GM18508 (cell line): ENCODE data around the gene CACNA1G.

Experiments
- ATAC-seq: cut with Tn5 transposase; IDR thresholded peaks from one replicate; pipeline ENCODE4 v1.9.1; 2021; ENCODE audit warnings: moderate number of reproducible peaks; ENCODE audit not compliant: insufficient read depth, unreplicated experiment

The CACNA1G gene

DNA sequence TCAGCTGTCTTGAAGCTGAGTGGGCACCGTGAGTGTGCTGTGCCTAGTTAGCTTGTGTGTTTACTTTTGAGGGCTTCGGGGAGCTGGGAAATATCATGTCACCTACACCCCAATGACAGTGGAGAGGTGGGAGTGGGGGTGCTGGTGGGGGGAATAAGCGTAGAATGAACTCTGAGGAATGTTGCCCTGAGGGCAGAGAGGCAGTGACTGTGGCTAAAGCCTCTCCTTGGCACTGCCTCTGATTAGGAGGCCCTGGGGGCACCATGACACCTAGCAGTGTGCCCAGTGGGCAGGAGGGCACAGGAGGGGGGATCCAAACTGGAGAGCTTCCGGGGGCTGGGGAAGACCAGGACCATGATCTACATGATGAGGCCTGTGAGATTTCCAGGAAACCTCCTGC, 24.8 kb downstream of the CACNA1G start:
- ATAC-seq: no peak

DNA sequence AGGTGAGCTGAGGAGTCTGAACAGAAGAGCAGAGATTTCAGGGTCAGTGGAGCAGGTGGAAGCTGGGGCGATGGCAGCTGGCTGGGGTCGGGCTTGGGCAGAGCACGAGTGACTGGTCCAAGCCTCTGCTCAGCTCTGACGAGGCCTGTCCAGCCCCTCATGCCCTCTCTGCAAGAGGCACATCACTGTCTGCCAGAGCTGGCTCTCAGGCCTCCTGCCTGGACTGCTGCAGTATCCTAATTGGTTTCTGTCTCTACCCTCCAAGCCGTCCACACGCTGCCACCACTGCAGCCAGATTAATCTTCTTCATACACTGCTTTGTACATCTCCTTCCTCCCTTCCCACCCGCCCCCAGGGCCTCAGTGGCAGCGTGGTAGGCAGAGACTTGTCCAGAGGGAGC, 25.4 kb downstream of the CACNA1G start:
- ATAC-seq: no peak

DNA sequence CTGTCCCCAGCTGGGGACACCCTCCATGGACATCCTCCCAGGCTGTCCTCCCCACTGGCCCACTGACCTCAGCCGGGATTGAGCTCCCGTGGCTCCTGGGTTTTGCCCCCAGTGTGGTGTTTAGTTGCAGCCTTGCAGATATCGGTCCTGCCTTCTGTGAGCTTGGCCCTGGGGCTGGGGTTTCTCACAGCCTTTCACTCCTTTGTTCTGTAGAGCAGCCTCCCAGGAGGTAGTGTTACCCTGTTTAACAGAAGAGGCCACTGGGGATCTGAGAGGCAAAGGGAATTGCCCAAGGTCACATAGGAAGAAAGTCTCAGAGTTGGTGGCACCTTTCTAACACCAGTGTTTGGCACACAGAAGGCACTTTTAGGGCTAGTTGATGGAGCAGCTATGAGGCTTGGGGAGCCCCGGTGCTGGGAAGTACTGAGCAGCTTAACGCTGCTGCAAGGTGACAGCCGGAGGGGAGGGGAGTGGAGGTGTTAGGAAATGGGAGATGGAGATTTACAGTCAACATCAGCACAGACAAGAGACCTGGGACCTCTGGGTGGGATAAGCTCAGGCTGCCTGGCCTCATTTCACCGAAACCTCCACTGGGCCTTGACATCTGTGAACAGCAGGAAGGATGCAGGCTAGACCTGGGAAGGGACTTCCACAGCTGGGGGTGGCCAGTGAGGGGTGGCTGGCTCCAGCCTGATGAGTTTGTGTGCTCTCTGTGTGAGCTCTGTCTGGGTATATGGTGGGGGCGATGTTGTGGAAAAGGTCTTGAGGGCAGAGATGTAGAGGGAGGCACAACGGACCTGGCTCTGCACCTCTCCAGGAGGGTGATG, 26.1 kb downstream of the CACNA1G start:
- ATAC-seq: no peak

DNA sequence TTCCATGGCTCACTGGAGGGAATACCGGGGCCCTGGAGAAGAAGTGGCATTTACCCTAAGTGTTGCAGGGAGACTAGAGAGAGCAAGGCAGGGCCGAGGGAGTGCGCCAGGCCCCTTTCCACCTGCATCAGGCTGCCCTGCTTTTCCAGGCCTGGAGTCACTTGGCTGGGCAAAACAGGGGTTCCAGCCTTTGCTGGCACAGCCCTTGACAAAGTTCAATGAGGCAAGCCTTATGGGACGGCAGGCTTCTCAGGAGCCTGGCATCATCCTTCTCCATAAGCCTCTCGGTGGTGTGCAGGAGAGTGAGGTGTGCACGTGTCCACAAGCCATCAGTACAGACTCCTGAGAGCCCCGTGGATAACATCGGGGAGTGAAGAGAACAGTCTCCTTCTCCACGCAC, 27.1 kb downstream of the CACNA1G start:
- no peak for ATAC-seq

DNA sequence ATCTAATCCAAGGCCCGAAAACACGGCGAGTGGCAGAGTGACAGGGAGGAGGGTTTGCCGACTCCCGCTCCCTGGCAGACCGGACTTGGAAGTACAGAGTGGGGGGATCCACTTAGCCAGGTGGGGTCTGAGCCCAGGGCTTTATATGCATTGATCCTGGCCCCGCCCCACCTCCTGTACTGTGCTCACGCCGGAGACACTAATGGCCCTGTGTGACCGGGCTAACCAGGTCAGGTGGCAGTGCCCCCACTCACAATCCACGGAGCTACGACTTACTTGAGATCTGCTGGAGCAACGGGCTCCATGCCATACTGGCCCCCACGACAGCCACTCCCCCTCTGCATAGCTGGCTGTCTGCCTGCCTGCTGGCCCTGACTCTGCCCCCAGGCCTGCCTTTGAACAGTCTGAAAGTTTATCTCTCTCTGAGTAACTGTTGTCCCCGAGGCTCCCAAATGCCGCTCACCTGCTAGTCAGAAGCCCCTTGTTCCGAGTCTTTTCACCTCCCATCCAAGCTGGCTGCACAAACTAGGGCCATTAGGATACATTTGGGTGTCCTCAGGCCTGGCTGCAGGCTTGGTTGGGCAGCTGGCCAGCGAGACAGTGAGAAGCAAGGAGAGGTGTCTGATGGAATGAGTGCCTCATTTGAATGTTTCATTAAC, 28.0 kb downstream of the CACNA1G start:
- ATAC-seq: no peak

DNA sequence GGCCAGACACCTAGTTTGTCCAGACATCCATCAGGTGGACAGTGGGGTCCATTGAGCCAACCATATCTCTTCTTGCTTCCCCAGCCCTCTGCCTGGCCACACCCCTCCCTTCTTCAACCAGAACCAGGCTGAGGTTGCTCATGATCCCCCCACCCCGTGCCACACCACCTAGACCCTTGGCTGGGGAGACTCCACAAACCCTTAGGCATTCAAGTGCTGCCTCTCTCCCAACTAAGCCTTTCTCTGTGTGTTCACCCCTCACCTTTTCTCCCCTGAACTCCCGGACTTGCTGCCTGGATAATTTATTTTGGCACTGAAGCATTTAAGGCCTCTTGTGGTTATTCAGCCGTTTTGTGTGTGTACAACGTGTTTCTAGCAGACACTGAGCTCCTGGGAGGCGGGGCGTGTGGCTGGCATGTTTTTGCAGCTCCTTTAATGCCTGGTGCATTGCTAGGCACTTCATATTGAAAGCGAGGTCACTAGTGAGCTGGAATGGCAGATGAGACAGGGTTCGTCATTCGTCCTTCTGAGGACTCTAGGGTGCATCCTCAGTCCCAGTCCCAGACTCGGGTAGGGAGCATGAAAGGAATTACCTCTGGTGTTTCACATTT, 28.7 kb downstream of the CACNA1G start:
- no peak for ATAC-seq

DNA sequence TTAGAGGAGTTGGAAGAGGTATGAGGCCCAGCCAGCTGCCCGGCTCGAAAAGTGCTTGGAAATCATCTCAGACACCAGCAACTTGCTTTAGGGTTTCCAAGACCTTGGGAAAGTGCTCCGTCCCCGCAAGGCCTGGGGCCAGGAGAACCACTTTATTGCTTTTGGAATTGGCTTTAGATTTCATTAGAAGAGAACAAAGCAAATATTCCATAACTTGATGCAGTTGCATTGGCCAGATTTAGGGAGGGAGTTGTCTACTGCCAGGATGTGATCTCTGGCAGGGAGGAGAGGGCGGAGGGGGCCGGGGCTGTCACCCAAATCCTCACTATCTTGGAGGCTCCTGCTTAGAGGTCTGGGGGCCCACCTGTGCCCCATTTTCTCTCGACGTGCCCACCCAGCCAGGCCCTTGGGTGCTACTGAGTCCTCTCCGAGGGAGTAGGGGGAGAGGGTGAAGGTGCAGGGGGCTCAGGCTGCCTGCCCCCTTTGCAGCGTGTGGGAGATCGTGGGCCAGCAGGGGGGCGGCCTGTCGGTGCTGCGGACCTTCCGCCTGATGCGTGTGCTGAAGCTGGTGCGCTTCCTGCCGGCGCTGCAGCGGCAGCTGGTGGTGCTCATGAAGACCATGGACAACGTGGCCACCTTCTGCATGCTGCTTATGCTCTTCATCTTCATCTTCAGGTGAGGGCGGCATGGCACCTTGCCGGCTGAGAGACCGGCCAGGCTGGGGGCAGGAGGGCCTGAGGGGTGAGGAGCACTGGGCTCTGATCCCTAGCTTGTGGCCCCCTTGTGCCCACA, 30.6 kb downstream of the CACNA1G start:
- ATAC-seq: no peak

DNA sequence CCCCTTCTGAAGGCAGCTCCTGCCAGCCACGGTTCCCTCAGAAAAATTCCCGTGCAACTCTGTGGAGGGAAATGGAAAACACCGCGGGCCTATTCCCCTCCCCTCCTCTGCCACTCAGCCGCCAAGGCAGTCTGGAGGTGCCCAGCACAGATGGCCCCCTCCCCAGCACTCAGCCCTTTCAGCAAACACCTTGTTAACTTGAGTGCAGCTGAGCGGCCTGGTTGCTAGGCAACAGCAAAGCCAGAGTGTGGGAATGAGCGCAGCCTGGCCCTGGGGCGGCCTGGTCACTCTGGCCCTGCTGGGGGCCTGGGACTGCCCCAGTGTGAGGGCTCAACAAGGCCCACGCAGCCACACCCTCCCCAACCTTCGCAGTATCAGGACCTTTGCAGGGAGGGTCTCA, 32.8 kb downstream of the CACNA1G start:
- no peak for ATAC-seq

DNA sequence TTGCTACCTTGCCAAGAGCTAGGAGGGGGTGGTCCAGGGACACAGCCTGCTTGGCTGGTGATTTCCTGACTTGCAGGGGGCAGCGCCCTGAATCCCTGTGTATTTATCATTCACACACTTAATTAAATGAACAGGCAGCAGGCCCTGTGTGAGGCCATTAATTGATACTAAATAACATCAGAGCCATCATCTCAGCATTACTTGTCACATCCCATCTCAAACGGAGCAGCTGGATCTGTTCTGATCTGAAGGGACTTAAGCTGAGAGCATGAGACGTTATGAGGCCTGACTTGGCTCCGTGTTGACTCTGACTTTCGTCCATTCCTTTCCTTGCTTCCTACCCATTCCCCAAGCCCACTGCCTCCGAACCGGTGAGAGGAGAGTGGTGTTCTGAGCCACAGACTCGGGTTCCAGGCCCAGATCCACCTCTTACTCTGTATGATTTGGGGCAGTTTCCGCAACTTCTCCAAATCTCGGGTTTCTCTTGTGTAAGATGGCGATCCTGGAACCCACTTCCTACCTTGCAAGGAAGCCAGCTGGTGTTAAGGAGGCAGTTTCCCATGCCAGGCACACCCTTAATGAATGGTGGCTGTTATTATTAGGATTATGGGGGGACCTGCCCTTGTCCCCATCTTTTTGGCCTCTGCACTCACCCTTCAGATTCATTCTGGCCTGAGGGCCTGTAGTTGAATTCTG, 33.8 kb downstream of the CACNA1G start:
- no peak for ATAC-seq

DNA sequence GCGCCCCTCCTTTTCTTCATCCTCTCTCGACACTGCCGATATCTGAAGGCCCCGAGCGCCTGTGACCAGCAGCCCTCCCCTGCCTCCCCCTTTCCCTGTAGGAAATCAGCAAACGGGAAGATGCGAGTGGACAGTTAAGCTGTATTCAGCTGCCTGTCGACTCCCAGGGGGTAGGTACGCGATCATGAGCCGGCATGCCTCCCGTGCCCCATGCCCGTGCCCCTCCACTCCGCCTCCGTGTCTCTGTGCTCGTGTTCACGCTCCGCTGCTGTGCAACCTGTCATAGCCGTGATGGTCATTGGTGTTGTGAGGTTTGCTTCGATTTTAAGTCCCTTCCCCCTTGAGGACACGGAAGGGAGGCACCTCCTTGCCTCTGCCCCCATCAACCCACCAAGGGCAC, 34.4 kb downstream of the CACNA1G start:
- ATAC-seq: no peak

DNA sequence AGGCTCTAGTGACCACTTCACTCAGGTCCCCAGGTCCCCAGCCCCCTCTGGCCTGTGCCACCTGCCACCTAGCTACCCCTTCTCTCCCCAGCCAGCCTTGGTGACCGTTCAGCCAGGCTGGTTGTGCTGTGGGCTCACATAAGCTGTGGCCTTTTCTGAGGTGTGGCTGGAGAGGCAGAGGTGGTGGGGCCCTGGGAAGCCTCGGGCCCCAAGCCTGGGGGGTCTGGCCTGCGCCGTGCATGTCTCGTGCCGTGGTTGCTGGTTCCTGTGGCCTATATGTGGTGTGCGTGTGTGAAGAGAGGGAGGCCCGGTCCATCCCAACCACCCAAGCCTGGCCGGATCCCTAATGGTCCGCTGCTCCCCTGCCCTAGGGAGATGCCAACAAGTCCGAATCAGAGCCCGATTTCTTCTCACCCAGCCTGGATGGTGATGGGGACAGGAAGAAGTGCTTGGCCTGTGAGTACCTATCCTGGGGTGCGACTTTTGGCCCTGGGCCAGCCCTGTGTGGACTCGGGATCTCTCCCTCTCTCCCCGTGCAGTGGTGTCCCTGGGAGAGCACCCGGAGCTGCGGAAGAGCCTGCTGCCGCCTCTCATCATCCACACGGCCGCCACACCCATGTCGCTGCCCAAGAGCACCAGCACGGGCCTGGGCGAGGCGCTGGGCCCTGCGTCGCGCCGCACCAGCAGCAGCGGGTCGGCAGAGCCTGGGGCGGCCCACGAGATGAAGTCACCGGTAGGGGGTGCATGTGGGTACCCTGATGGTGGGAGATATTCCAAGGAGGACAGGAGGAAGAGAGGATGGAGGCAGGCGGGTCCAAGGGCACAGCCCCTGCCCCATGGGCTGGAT, 35.9 kb downstream of the CACNA1G start:
- no peak for ATAC-seq

DNA sequence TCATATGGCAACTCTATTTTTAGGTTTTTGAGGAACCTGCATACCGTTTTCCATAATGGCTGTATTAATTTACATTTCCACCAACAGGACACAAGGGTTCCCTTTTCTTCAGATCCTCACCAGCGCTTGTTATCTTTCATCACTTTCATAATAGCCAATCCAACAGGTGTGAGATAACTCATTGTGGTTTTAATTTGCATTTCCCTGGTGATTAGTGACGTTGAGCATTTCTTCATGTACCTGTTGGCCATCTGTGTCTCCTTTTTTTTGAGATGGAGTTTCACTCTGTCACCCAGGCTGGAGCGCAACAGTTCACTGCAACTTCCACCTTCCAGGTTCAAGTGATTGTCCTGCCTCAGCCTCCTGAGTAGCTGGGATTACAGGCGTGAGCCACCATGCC, 38.0 kb downstream of the CACNA1G start:
- no peak for ATAC-seq

DNA sequence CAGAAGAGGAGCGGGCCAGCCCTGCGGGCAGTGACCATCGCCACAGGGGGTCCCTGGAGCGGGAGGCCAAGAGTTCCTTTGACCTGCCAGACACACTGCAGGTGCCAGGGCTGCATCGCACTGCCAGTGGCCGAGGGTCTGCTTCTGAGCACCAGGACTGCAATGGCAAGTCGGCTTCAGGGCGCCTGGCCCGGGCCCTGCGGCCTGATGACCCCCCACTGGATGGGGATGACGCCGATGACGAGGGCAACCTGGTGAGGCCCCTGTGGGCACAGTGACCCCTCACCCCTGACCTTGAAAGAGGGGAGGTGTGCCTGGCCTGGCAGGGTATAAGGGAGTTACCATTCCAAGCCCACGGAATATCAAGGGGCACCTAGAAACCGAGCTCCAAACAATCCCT, 39.1 kb downstream of the CACNA1G start:
- ATAC-seq: no peak

DNA sequence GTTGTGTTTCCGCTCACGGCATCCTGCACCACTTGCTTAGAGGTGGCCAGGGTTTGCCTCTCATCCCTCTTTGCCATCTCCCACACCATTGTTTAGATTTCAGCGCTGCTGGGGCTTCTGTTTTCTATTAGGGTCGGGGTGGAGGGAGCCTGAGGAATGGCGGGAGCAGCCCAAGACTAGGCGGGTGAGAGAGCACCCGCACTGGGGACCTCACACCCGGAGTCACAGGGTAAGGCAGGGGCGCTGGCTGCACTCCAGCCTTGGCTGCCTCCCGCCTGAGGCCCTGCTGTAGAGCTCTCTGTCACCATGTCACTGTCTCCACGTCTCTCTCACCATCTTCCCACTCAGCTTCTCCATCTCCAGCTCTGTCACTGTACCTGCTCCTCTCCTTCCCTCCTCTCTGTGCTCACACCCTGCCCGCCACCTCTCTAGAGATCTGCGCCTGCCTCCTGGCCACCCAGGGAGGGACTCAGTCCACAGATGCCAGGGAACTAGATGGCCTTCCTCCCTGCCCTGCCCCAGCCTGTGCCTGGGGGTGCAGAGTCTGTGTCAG, 41.4 kb downstream of the CACNA1G start:
- ATAC-seq: no peak

DNA sequence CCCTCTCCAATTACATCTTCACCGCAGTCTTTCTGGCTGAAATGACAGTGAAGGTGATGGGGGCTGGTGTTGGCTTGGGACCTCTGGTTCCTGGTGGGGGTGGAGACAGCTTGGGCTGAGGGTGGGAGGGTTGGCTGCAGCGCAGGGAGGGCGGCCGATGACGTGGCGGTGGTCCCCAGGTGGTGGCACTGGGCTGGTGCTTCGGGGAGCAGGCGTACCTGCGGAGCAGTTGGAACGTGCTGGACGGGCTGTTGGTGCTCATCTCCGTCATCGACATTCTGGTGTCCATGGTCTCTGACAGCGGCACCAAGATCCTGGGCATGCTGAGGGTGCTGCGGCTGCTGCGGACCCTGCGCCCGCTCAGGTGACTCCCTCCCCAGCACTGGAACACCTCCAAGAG, 42.3 kb downstream of the CACNA1G start:
- no peak for ATAC-seq

DNA sequence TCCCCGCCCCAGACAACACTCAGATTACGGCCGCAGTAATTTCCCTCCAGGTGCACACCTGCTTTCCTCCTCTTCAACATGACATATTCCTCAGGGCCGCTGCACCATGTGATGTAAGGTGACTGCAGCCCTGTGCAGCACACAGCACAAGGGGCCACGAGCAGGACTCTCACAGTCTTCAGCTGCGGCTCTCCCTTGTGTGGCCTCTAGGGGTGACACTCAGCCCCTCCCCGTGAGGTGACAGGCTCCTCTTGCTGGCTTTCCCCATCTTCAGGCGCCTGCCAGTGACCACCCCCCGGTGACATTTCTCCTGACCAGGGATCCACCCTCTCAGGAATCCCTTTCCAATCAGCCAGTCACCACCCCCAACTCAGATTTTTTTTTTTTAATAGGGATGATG, 42.8 kb downstream of the CACNA1G start:
- no peak for ATAC-seq

DNA sequence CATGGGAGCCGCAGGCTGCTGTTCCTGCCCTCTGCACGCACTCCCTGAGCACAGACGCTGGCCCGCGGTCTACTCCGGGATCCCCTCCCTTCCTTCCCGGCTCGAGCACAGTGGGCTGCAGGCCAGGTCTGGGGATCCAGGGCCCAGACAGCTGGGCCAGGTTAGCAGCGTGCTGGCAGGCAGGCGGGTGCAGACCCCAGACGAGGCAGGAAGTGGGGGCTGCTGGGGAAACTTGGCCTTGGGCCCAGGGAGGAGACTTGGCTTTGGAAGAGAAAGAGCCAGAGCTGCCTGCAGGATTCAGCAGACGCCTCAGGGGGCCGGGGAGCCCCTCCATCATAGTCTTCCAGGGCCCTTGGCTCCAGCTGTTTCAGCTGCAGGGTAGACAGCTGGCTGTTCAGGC, 44.0 kb downstream of the CACNA1G start:
- no peak for ATAC-seq

DNA sequence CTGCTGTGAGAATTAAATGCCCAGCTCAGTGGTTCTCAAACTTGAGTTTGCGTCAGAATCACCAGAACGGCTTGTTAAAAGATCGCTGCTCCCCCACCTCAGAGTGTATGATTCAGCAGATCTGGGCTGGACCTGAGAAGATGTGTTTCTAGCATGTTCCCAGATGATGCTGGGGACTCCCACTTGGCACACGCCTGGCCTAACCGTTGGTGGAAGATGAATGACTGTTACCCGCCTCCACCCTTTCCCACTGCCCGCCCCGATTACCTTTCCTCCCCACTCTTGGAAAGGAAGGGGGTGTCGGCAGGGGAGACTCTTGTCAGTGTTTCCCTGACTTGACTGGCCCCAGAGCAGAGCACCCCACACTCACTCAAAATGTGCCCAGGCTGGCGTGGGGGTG, 44.9 kb downstream of the CACNA1G start:
- ATAC-seq: no peak

DNA sequence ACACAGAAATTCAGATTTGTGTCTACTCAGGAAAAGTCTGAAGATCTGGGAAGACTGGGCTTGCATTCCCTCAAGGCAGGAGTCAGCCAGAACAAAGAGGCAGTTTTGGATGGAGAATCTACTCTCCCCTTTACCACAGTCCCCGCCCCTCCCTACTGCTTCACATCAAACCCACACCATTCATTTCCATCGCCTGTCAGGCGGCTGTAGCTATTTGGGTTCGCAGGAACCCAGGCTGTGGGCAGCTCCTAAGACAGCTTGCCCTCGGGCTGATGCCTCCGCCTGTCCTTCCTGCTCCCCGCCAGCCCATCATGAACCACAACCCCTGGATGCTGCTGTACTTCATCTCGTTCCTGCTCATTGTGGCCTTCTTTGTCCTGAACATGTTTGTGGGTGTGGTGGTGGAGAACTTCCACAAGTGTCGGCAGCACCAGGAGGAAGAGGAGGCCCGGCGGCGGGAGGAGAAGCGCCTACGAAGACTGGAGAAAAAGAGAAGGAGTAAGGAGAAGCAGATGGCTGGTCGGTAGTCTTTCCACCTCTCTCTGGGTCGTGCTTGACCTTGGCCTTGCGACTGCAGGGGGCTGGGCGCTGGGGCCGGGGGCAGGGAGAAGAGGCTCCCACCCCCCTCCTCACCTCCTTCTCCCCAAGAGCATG, 47.1 kb downstream of the CACNA1G start:
- ATAC-seq: no peak
